ENCODE results near the gene NUDT9.
"Not testable (repeated sequence)": the region's sequence is repeated elsewhere in the genome, so short reads cannot be mapped to it uniquely, and the experiment has no call there.

NUDT9 gene

GRCh38 chr4:87410157-87410556 is 12.2 kb upstream of the NUDT9 start:
- no peak for DNase-seq

DNA sequence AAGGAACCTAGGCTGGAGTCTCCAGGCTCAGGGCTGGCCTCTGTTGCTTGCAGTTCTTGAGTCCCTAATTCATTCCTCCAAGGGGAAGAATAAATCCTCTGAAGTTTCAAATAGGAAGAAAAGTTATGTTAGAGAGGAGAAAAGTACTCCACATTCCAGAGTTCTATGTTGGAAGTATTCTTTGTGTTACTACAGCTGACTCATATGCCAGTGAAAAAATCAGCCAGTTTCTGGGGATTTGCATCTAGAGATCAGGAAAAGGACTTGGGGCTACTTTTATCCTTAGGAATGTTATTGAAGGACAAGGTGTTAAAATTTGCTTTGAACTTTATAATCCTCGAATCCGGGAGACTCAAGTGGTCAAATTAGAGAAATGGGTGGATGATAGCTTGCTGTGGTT is 11.7 kb upstream of the NUDT9 start:
- no peak for DNase-seq

- DNase-seq, result no peak
Measured at GRCh38 chr4:87414816-87415215, 7.6 kb upstream of the NUDT9 start.

- no peak for DNase-seq
Measured at GRCh38 chr4:87416965-87417364, 5.4 kb upstream of the NUDT9 start.

DNA sequence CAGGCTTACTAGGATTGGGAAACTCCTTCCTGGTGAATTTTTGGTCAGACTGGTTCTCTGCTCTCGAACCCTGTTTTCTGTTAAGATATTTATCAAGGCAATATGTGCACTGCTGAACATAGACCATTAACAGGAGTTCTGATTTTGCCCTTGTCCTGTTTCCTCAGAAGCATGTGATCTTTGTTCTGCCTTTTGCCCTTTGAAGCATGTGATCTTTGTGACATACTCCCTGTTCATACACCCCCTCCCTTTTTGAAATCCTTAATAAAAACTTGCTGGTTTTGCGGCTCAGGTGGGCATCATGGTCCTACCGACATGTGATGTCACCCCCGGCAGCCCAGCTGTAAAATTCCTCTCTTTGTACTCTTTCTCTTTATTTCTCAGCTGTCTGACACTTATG is 4.0 kb upstream of the NUDT9 start:
- DNase-seq, result not testable (repeated sequence)

- DNase-seq, result no peak
Measured at GRCh38 chr4:87419578-87420249, 2.7 kb upstream of the NUDT9 start.

DNA sequence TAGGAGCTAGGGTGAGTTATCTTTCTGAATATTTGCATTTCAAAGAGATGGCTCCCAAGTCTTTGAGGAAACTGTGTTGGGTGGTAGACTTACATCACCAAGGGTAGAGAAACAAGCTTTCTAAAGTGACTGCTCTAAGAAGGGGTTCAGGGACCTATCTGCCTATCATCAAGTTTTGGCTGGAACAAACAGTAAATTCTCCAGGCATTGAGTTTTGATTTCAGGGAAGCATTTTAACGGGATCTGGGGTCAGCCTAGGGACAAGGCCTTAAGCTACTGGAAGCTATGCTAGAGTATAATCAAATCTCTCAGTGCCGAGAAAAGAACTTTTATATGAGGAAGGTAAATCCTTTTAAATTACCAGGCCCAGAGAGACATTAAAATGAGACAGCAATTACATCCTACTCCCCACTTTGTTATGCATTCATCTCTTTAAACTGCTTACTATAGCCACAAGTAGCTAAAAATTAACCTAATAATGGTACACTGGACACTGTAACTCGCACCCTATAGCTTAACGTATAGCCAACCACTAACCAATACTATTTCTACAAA is 2.0 kb upstream of the NUDT9 start:
- DNase-seq, result no peak

- DNase-seq, result peak; percentile 41
Measured at GRCh38 chr4:87423317-87424098, 1.1 kb downstream of the NUDT9 start.

GRCh38 chr4:87424099-87424543 is 1.7 kb downstream of the NUDT9 start:
- not testable (repeated sequence) for DNase-seq

GRCh38 chr4:87425711-87426110 is 3.3 kb downstream of the NUDT9 start:
- no peak for DNase-seq

- DNase-seq, result no peak
Measured at GRCh38 chr4:87426865-87427517, 4.6 kb downstream of the NUDT9 start.

- no peak for DNase-seq
Measured at GRCh38 chr4:87427518-87427868, 5.1 kb downstream of the NUDT9 start.

GRCh38 chr4:87428979-87429378 is 6.6 kb downstream of the NUDT9 start:
- no peak for DNase-seq

DNA sequence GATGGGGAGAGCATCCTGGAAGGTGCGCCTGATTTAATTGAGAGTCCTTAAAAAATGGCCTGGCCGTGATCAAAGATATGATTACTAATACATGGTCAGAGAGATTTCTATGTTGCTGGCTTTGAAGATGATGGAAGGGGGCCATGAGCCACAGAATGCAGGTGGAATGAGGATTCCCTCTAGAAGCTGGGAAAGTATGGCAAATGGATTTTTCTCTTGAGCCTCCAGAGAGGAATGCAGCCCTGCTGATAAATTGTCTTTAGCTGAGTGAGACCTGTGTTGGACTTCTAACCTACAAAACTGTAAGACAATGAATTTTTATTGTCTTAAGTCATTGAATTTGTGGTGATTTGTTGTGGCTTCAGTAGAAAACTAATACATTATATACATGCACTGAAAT is 7.7 kb downstream of the NUDT9 start:
- DNase-seq, result no peak

- DNase-seq, result no peak
Measured at GRCh38 chr4:87433342-87433741, 11.0 kb downstream of the NUDT9 start.

GRCh38 chr4:87442889-87443288 is 20.5 kb downstream of the NUDT9 start:
- DNase-seq, result no peak

DNA sequence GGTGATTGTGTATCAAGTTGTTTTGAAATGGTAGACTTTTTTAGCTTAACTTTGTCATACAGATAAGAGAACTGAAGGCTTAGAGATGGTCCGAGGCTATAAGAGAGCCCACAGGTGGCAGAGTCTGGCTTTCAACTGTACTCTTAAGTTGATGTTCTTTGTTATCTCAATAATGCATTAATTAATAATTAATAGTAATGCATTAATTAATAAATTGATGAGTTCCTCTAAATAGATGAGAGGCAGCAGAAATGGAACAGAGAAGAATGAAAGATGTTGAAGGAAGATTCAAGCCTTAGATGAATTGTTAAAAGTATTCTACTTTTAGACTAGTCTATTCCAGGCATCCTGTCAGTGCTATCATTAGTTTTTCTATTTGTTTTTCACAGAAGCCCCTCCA is 22.4 kb downstream of the NUDT9 start:
- DNase-seq, result no peak

GRCh38 chr4:87445964-87446363 is 23.6 kb downstream of the NUDT9 start:
- no peak for DNase-seq

DNA sequence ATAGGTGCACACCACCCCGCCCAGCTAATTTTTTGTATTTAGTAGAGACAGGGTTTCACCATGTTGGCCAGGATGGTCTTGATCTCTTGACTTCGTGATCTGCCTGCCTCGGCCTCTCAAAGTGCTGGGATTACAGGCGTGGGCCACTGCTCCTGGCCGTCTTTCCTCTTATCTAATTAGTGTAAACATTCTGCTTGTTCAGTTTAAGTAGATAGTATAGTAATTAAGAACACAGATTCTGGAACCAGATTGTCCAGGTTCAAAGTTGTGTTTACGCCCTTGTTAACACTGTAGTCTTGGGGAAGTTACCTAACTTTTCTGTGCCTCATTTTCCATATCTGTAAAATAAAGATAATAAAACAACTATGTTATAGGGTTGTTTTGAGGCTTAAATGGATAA is 24.0 kb downstream of the NUDT9 start:
- not testable (repeated sequence) for DNase-seq

- no peak for DNase-seq
Measured at GRCh38 chr4:87451537-87451936, 29.2 kb downstream of the NUDT9 start.

GRCh38 chr4:87458913-87459312 is 36.5 kb downstream of the NUDT9 start:
- no peak for DNase-seq

GRCh38 chr4:87461281-87461700 is 38.9 kb downstream of the NUDT9 start:
- DNase-seq, result no peak

- no peak for DNase-seq
Measured at GRCh38 chr4:87462102-87462501, 39.7 kb downstream of the NUDT9 start.

All from right forelimb (tissue), 1 donor.